IPS DF 19.7 (cell line): Measurements from ENCODE around the gene ITIH5.

Experiments used
- DNase-seq: peaks from one replicate; pipeline ENCODE4 v3.0.0-alpha.2; 2013; ENCODE audit warnings: low read depth, low spot score

Gene ITIH5

DNA sequence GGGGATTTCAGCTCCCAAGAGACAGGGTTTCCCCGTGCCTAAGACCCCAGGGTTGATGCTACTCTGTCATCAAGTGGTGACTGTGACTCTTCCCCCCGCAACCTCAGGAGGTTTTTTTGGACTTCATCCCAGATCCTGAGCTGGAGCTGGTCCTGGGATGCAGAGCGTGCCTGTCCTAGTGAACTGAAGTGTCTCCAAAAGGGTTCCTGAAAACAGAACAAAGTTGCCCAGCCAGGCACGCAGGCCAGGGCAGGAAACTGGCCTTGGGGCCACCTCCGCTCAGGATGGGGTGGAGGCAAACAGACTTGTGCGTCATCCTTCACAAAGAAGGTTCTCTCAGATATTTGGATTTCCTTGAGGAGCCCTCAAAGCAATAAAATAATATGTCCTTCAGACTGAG lies 118.9 kb downstream of the ITIH5 start:
- DNase-seq, result no peak

DNA sequence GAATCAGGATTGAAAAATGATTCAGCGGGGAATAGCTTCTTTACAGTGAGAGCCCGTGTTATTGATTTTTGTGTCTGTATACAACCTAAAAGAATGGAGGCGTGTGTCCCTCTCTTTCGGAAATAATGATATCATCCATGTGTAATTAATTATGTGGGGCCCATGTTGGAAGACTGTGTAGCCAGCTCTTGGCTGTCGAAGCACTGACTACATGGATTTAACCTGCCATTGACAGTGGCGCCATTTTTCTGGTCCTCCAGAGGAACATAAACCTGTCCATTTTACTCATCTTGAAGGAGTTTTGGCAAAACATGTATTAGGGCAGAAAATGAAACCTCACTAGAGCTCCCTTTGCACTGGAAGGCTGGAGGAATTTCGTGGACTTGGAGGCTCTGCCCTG lies 119.6 kb downstream of the ITIH5 start:
- no peak for DNase-seq

DNA sequence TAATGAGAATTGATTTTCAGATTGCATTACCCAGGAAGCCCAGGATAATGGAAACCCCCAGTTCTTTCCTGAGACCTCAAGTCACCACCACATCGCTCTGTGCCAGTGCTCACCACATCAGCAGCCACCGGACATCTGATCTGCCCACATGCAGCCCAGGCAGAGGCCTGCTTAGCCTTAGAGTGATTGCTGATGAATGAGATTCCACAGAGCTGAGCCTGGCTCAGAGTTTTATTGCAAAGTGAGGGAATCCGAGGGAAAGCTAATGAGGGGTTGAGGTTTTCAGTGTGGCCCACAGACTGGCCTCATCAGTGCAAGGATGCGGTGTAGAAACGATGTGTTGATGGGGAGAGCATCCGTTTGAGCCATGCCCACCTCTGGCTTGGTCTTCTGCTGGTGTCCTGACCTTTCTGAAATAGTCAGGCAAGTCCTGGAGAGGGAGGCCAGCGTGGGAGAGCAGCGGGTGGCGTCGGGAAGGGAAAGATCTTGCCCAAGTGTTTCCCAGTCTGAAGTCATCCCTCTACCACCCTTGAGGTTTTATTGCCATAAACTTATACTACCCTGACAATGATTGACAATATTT lies 120.3 kb downstream of the ITIH5 start:
- DNase-seq, result no peak

- no peak for DNase-seq
Measured at GRCh38 chr10:7545792-7546191, 121.0 kb downstream of the ITIH5 start.

DNA sequence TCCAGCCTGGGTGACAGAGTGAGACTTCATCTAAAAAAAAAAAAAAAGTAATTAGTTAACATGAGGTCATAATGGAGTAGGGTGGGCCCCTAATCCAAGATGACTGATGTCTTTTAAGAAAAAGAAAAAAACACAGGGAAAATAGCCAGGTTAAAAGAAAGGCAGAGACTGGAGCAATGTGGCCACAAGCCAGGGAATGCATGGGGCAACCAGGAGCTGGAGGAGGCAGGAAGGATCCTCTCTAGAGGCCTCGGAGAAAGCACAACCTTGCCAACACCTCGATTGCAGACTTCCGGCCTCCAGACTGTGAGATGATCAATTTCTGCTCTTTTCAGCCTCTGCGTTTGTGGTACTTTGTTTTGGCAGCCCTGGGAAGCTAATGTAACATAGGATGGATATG lies 121.5 kb downstream of the ITIH5 start:
- DNase-seq, result no peak

DNA sequence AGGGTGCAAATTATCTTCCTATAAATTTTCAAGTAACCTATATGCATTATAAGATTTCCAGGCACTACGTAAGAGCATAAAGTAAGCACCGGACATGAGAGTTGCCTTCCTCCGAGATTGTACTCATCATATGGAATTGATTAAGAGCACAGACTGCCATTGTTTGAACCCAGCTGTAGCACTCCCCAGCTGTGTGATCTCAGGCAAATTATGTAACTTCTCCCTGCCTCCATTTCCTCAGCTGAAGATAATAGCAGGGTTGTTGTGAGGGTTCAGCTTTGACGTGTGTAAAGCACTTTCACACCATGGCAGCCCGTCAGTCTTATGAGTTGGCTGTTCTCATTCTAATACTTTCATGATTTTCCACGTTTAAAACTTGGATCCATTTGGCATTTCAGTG lies 122.6 kb downstream of the ITIH5 start:
- DNase-seq, result no peak

DNA sequence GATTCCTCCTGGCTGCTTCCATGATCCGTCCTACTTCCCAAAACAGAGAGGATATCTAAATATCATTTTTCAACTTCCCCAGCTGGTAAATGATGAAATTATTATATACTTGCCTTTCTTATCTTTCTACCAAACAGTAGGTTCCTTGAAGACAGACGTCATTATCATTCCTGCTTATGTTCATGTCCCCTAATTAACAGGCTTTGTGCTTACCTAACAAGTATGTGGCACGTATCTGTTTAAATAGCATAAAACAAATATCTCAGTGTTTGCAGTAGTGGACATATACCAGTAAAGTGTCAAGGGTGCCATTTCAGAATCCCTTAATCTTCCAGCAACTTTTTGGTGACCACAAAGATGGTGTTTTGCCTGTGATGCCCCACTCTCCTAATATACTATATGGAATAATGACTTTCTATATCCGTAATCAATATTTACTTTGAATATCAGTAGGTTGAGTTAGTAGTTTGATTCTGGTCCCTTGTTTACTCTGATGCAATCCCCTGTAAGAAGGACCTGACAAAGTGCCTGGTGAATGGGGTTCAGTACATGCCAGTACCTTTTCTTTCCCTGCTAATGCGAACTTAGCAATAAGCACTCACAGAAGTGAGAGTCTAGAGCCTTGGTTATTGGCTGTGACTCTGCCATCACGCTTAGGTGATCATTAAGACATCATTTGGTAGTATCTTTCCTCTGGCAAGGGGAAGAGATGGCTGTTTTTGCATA lies 124.4 kb downstream of the ITIH5 start:
- DNase-seq, result no peak

GRCh38 chr10:7541137-7542087 lies 125.4 kb downstream of the ITIH5 start:
- DNase-seq, result peak; percentile 67

GRCh38 chr10:7538970-7539654 lies 127.7 kb downstream of the ITIH5 start:
- DNase-seq, result no peak

DNA sequence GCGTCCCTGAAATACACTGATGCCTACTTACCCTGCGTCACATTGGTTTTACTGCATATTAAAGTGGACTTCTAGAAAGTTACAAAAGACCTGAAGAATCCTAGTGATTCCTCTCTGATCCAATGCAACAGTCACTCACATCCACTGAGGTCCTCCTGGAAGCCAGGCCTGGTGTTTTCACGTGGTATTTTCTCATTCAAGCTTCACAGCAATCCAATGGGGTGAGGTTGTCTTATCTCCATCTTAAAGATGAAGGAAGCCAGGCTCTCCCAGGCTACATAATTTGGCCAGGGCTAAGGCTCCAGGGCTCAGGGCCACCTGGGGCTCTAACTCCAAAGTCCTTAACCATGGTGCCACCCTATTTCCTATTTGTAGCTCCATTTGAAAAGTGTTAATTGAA lies 129.6 kb downstream of the ITIH5 start:
- DNase-seq, result no peak

- no peak for DNase-seq
Measured at GRCh38 chr10:7534480-7534852, 132.3 kb downstream of the ITIH5 start.

- DNase-seq, result no peak
Measured at GRCh38 chr10:7533657-7534479, 132.9 kb downstream of the ITIH5 start.

DNA sequence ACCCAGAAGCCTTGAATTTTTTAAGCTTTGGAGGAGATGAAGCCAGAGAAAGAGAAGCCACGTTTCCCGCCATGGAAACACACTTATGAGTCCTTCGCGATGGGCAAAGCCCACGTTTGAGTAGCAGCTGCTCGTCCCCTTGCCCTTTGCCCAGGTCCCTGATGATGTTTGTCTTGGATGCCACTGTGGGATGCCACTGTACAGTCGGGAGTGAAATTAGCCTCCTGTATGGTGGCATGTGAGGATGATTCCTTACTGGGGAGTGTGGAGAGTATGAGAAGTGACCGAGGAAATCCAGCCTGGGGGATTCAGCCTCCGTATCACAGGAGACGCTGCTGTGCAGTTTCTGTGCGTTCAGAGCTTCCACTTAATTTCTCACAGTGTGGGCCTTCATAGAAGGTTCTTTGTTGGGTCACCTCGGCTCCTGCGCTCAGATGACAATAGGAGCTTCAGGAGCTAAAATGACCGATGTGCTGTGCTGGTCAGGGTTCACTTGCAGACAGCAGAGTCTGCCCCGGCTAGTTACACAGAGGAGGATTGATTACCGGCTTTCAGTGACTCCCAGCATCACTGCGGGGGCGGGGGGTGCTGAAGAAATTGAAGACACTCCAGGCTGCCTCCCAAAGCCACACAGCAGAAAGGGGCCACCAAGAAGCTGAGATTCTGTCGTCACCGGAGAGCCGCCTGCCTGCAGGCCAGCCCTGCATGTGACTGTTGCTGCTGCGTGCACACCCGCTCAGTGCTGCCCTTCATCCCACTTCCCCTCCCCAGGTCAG lies 133.9 kb downstream of the ITIH5 start:
- no peak for DNase-seq

- no peak for DNase-seq
Measured at GRCh38 chr10:7529638-7530037, 137.1 kb downstream of the ITIH5 start.

GRCh38 chr10:7527468-7527867 lies 139.3 kb downstream of the ITIH5 start:
- DNase-seq, result no peak

DNA sequence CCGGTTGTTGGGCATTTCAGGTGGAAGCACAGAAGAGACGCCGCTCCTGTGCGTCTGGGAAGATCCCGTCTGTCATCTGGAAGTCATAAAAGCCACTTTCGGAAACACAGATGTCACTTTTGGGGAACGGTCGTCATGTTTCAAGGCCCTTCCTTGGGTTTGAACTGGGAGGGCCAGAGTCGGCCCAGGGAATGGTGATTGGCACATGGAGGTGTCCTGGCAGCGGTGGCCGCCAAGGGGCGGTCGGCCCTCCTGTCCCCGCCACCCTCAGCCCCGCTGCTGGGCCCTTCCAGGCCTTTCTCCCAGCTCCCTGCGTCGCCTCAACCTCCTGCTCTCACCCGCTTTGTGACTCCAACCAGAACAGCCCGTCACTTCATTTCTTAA lies 140.8 kb downstream of the ITIH5 start:
- no peak for DNase-seq

DNA sequence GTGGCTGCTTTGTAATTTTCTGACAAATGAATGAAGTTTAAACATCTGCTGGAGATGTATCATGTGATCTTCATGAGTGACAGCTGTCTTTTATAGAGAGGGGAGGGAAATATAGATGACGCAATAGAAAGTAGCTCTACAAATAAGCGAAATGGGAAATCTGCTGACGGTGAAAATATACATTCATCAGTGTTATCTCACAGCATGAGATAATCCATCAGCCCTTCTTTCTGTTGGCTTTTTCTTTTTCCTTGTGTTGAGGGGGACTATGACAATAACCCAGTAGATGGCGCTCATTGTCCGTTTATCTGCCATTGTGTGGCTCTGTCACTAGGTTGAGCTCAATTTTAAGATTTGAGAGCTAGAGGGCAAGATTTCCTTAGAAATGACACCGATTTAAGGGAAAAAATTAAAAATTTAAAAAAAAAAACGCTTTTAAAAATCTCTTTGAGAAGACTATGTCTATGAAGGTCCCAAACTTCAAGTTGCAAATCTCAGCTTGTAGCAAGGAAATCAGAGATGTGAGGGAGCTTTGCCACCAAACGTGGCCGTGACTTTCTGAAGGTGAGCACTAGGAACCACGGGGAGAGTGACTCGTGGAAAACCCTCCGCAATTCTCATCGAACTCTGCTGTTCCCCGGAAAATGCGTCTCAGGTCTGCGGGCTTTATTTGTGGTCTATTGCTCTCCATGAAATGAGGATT lies 141.3 kb downstream of the ITIH5 start:
- no peak for DNase-seq

- no peak for DNase-seq
Measured at GRCh38 chr10:7523656-7524055, 143.1 kb downstream of the ITIH5 start.
